Glomerular visceral epithelial cell (primary cell): ENCODE results near the gene KIAA1328.
"Not testable (repeated sequence)": the region's sequence is repeated elsewhere in the genome, so short reads cannot be mapped to it uniquely, and the experiment has no call there.

Experiments used
- DNase-seq: peaks from one replicate; pipeline ENCODE4 v3.0.0-alpha.2; 2016; ENCODE audit errors: extremely low spot score

Gene KIAA1328

DNA sequence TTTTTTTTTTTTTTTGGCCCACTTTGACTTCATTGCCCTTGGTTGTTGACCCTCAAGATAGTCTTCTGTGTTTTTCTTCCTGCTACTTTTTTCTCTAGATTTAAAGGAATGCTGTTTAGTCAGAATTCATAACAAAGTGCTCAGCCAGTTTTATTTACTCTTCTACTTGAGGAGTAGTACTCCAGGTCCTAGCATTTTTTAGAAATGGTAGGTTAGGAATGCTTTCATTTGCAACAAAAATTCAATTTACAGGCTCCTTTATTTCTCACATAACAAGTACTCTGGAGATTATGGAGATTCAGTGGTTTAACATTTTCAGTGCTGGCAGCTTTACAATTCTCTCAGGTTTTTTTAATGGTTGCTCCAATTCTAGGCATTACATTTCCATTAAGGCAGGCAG lies 58.2 kb downstream of the KIAA1328 start:
- DNase-seq, result no peak

DNA sequence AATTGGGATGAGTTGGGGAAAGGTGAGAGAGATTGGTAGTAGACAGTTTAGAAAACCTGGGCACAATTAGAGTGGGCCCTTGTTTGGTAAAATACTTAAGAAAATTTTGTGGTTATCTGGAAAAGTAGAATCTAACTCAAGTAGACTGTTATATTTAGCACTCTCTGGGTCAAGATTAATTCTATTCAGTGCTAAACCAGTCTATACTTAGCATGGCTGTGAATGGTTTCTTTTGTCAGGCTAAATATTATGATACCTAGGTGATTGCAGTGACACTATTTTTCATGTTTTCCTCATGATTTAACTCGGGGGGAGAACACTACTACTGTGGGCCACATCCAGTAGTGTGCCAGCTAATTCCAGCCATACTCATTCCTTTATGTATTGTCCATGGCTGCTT lies 58.9 kb downstream of the KIAA1328 start:
- no peak for DNase-seq

DNA sequence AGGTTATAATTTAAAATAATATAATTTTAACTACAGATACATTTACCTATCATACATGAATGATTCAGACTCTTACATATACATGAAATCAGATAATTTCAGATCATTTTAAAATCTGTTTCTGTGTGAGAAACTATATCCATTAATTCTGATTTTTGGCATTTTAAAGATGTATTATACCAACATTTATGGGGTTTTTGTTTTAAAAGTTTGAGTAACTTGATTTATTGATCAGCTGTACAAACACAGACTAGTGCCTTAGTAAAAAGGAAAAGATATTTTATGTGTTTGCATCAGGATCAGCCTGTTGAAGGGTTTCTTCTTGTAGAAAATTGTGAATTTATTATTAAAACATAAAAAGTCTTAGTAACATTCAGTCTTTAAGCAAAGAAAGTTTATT lies 59.9 kb downstream of the KIAA1328 start:
- no peak for DNase-seq

DNA sequence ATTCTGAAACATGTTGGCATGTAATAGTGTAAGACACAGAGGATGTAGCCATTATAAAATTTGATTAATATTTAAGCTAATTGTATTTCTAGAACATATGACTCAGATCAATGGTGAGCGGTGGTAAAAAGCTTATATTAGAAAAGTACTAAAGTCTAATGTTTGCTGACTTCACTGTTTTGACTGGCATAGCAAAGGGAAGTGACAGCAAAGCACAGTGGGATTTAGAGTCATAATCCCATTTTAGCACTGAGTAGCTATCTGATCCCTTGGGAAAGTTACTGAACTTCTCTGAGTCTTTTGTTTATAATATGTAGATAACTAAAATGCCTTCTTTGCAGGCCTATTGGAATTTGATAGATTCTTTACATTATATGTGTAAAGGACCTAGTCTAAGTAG lies 60.4 kb downstream of the KIAA1328 start:
- peak; percentile 5 for DNase-seq

DNA sequence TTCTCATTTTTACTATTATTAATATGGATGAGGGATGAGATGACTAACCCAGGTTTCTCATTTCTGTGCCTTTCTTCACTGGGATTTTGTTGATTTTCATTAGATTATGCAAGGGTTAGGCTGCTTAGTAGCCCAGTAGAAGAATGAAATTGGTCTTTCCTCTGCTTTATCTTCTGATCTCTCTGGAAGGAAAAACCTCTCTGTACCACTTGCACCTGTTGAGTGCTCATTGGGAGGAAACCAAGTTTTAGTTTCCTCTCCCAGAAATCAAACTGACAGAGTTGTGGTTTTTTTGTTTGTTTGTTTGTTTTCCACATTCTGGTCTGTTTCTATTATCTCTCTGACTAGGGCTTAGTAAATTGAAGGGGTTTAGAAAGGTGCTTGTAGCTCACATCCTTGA lies 60.8 kb downstream of the KIAA1328 start:
- DNase-seq, result no peak

DNA sequence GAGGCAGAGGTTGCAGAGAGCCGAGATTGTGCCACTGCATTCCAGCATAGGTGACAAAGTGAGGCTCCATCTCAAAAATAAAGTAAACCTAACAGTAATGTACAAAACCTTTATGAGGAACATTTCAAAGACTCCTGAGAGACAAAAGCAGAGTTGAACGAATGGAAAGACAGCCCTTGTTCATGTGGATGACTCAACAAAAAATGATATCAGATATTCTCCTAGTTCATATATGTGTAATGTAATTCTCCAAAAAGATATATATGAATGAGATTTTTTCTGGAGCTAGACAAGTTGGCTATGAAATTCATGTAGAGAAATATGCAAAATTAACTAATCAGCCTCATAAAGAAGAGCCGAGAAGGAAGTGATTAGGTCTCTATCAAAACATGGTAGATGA lies 61.7 kb downstream of the KIAA1328 start:
- DNase-seq, result no peak

DNA sequence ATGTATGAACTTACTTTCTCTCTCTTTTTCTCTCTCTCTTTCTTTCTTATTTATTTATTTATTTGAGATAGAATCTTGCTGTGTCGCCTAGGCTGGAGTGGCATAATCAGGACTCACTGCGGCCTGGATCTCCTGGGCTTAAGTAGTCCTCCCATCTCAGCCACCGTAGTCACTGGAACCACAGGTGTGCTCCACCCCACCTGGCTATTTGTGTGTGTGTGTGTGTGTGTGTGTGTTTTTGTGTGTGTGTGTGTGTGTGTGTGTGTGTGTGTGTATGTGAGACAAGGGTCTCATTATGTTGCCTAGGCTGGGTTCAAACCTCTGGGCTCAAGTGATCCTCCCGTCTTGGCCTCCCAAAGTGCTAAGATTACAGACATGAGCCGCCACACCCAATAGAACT lies 64.3 kb downstream of the KIAA1328 start:
- DNase-seq, result no peak

DNA sequence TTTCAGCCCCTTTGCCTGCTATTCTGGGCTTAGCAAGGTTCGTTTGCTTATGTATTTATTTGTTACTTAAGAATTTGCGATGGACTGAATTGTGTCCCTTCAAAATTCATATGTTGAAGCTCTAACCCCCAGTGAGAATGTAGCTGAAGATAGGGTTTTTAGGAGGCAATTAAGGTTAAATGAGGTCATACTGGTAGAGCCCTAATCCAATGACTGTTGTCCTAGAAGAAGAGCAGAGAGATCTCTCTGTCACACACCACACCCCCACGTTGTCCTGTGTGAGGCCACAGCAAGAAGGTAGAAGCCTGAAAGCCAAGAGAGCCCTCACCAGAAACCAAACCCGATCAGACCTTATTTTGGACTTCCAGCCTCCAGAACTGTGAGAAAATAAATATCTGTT lies 66.7 kb downstream of the KIAA1328 start:
- no peak for DNase-seq

DNA sequence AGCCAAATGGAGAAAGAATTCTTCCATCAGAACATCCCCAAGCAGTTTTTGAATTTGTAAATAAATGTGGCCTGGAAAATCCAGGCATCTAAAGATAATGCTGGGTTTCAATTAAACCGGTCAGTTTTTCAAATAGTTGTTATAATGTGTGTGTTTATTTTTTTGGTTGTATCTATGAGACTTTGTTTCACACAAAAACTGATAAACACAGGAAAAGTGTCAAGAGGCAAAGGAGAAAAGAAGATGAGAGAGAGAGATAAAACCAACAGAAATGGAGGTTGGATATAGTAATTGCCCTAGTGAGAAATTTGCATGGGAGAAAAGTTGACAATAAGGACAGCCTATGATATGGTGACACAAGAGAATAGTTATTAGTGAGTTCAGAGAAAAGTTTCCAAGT lies 68.3 kb downstream of the KIAA1328 start:
- DNase-seq, result no peak

DNA sequence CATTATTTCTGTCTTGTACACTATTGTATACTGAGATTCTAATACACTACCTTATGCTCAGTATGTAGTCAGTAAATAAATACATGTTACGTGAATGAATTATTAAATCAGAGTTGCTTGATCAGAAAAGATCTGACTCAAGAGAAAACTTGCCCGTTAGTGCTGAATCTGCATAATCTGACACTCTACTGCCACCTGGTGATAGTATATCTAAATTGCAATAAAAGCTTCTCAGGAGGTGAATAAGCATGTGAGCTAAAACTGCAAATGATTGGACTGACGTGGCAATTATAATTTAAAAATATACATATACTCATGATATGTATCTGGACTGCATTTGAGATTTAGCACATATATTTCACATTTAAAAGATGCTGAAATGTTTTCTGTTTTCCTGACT lies 70.4 kb downstream of the KIAA1328 start:
- peak; percentile 5 for DNase-seq

DNA sequence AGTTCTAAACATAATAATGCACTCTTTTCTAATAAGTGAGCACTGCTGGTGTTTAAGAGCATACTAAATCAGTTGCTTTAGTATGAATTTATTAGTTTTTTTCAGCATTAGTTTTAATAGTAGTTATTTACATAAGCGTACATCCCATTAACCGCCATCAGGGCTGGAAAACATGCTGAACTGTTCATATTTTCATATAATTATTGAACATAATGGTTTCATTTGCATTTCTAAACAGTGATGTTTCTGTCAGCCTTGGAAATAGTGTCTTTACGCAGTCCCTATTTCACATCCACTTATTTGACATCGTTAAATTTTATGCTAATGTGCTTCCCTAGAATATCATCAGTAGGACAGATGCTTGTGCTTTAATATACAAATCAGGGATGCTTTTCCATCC lies 71.5 kb downstream of the KIAA1328 start:
- DNase-seq, result no peak

DNA sequence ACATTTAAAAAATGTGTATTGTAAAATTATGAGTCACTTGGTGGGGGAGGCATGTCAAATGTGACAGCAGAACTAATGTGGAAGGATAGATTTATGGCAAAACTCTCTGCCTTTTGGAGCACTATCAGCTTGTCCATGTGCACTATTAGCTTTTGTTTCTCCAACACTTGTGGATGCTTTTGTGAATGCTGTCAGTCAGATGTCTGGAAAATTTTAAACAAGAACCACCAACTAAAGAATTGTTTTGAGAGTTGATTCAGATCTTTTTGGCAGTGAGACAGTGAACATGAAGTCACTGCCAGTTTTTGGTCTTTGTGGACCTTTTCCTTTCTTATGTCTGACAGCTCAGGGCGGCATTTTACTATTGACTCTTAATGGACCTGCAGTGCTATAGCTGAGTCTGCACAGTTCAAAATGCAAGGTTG lies 72.4 kb downstream of the KIAA1328 start:
- no peak for DNase-seq

DNA sequence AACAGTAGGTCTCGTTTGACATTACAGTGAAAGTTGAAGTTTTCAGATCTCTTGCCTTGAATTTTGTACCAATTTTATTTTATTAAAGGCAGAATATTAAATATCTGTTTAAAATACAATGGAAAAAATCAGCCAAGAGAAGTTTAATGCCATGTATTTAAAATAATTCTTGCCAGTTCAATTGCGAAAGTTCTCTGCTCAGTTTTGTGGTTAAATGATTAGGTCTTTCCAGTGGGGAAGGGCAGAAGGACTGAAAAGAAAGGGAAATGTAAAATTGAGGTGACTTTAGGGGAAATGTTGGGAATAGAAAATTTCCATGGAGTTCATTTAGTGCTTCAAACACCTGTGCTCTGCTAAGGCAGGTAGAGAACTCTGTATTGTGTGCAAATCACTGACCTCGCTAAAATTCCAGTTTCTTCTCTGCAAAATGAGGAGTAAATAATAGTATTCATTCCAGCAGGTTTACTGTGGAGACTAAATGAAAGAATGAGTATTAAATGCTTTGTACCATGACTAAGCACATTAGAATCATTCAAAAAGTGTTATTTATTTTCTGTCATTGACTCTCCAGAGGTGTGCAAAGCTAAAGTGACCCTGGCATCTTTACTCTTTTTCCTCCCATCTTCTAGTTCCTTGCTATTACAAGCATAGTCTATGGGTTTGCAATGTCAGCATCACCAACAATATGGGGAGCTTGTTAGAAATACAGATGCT lies 74.4 kb downstream of the KIAA1328 start:
- no peak for DNase-seq

DNA sequence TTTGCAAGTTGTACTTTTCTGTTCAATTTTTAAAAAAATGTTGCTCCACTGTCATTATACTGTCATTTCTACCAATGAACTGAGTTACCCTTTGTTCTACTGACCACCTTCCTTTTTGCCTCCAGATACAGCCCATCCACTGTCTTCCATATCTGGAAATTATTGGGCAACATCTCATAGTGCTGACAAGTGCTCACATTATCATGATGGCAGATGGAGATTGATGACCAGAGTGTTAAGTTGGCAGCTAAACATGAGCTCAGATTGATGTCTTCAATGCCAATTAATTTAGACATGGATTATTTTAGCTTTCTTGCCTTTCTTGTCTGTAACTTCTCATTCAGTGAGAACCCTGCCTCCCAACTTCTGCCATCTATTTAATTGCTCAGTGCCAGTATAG lies 76.6 kb downstream of the KIAA1328 start:
- DNase-seq, result no peak

DNA sequence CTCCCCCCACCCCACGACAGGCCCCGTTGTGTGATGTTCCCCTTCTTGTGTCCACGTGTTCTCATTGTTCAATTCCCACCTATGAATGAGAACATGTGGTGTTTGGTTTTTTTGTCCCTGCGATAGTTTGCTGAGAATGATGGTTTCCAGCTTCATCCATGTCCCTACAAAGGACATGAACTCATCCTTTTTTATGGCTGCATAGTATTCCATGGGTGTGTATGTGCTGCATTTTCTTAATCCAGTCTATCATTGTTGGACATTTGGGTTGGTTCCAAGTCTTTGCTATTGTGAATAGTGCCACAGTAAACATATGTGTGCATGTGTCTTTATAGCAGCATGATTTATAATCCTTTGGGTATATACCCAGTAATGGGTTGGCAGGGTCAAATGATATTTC lies 80.4 kb downstream of the KIAA1328 start:
- not testable (repeated sequence) for DNase-seq

DNA sequence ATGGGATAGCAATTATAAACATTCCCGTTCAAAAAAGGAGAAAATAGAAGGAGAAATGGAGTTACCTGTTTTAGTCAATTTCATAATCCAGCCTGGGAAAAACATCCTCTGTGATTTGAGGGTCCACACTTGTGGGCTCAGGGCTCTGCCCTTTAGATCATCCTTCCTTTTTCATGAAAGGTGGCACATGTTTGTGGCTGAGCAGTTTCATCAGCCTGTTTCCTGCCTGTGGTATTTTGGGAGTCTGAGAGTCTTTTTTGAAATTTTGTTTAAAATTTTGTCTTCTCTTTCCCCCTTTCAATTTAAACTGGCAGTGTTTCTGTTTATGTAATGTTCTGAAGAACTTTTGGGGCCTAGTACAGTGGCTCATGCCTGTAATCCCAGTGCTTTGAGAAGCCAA lies 84.0 kb downstream of the KIAA1328 start:
- no peak for DNase-seq

DNA sequence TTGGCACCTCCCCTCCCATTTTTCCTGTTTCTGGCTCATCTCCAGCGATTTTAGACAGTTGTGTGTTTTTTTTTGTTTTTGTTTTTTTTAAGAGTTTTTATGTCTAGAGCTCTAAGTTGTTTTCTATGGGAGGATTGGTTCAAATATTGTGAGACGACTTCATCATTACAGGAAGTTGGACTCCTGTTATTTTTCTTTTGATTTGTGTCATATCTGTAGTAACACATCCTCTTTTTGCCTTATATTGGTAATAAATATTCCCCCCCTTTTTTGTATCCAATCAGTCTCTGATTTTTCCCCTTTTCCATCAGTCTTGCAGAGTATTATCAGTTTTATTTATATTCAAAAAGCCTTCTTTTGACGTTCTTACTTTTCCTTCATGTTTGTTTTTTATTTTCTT lies 89.0 kb downstream of the KIAA1328 start:
- DNase-seq, result no peak

DNA sequence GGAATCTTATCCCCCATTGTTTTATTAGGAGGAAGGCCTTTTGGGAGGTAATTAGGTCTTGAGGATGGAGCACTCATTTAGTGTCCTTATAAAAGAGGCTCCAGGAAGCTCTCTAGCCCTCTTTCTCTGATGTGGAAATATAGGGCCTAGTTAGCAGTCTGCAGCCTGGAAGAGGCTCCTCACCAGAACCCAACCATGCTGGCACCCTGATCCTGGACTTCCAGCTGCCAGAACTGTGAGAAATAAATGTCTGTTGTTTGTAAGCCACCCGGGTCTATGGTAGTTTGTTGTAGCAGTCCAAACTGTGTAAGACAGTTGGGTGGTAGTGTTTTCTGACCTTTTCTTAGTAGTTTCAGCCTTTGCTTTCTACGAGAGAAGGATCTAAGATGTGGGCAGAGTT lies 100.7 kb downstream of the KIAA1328 start:
- no peak for DNase-seq

DNA sequence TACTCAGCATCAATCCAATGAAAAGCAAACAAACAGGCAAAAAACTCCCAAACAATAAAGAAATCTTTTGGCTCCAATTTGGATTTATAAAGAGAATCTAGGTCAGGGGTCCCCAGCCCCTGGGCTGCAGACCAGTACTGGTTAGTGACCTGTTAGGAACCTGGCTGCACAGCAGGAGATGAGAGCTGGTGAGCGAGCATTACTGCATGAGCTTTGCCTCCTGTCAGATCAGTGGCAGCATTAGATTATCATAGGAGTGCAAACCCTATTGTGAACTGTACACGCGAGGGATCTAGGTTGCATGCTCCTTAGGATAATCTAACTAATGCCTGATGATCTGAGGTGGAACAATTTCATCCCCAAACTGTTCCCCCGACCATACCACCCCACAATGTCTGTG lies 102.2 kb downstream of the KIAA1328 start:
- no peak for DNase-seq

DNA sequence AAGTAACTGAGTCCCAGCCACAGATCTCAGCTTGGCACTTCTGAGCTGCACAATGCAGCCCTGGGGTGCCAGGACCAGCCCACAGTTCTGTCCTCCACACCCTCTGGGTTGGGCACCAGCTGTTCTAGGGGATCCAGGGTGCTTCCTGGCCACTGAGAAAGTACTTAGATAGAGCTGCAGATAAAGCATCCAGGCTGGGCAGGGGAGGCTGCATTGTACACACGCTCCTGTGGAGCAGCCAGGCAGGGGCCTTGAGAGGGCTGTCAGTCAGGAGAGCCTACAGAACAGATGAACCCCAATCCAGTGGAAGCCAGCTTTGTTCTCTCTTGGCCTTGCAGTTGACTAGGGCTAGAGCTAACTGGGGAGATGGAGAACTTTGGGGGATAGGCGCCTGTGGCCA lies 104.6 kb downstream of the KIAA1328 start:
- no peak for DNase-seq

DNA sequence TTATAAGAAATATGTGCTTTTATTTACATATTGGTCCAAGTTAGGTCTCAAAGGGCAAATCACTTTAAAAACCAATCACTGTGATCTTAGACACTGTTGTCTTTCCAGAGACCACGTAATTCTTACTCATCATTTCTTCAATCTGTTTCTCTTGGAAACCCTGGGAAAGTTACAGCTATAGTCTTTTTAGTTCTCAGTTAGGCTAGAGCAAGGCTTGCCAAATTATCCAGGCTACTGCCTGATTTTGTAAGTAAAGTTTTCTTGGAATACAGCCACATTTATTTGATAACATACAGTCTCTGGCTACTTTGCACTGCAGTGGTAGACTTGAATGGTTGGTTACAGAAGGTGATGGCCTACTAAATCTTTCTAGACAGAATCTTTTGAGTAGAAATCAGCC lies 106.0 kb downstream of the KIAA1328 start:
- no peak for DNase-seq

DNA sequence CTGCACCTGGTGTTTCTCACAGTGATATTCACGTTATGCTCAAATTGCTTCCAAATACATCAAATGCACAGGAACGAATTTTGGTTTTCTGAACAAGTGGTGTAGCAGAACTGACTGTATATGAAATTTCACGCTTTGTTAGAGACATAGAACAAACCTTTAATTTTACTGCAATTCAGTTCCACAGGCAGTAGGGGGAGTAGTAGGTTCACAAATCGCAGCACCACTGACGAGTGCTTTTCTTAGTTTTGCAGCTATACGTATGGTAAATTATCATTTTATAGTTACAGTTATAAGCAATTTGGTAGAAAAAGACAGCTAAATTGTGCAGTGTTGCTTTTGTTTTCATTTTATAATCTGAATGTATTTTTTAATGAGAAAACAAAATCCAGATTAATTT lies 113.3 kb downstream of the KIAA1328 start:
- peak; percentile 17 for DNase-seq

DNA sequence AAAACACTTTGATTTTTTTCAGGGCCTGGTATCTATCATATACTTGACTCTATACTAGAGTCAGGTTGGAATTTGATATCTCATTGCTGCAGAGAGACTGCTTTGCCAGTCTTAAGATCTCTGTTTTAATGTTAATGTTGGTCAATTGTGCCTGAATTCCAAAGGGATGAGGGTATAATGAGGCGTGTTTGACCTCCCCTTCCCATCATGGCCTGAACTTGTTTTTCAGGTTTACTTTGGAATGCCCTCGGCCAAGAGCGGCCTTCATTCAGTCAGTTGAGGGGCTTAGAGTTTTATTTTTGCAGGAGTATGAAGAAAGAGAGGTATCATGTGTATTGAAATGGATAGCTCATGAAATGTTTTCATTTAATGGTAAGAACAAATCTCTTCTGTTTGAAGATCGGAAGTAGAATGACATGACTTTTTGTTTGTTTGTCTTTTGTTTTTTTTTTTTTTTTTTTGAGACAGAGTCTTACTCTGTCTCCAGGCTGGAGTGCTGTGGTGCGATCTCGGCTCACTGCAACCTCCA lies 119.0 kb downstream of the KIAA1328 start:
- DNase-seq, result no peak

DNA sequence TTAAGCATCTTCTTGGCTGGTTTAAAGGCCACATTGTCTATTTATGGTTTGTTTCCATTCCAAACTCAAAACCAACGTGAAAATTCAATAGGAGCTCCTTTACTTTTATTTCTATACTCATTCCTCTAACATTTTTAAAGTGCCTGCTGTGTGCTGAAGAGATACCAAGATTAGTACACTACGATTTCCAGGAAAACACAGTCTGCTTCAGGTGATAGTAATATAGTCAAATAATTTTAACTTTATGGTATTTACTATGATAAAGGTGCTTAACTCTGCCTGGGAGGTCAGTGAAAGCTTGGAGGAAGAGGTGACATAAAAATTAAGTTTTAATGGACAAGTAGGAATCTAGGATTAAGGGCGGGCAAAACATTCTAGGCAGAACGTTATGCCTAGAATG lies 121.4 kb downstream of the KIAA1328 start:
- DNase-seq, result no peak
